Esophagus squamous epithelium (tissue), 4 donors: ENCODE measurements around the gene RILPL1.

Experiments used
- CTCF ChIP-seq, 6 experiments: fragments of 450-650 bp in 4 of 6; fragments of 200-600 bp in 2 of 6; sonication (generic) in 2 of 6; IDR thresholded peaks; one replicate each; pipeline ENCODE4 v1.5.1; 2016 to 2019; ENCODE audit warnings: antibody characterized with exemption in 6 of 6, mild to moderate bottlenecking in 4 of 6, moderate library complexity in 4 of 6
- POLR2A ChIP-seq, 4 donors: fragments of 450-650 bp; IDR thresholded peaks; one replicate each; pipeline ENCODE4 v1.6.1; 2017; ENCODE audit warnings: antibody characterized with exemption in 4 of 4, mild to moderate bottlenecking in 4 of 4, moderate library complexity in 3 of 4

DNA sequence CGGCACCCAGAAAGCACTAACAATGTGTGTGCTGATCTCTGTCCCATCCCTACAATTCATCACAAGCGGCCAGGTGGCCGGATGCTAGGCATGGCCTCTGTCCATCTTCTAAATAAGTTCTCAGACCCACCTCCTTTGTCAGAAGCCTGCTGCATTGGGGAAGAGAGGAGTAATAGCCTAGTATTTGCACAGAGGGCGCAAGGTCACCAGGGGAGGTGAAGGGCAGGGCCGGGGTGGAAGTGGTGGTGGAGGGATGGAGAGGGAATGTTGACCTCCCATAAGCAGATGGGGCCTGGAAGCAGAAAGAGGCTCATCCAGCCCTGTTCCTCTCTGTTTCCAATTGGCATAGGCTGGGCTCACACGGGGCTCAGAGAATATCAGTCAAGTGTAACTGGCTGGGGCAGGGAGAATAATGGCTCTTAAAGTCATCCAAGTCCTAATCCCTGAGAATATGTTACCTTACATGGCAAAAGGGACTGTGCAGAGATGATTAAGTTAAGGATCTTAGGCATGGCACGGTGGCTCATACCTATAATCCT, 6.9 kb downstream of the RILPL1 start:
- TF ChIP-seq CTCF (IDR thresholded peaks at IDR 0.05) (no peak), POLR2A (IDR thresholded peaks at IDR 0.05) (no peak)
